GM21619 (cell line): ENCODE measurements around the gene TP53I11.

Source experiments
- ATAC-seq: cut with Tn5 transposase; IDR thresholded peaks from one replicate; pipeline ENCODE4 v1.9.1; 2021; ENCODE audit not compliant: unreplicated experiment

TP53I11 gene

DNA sequence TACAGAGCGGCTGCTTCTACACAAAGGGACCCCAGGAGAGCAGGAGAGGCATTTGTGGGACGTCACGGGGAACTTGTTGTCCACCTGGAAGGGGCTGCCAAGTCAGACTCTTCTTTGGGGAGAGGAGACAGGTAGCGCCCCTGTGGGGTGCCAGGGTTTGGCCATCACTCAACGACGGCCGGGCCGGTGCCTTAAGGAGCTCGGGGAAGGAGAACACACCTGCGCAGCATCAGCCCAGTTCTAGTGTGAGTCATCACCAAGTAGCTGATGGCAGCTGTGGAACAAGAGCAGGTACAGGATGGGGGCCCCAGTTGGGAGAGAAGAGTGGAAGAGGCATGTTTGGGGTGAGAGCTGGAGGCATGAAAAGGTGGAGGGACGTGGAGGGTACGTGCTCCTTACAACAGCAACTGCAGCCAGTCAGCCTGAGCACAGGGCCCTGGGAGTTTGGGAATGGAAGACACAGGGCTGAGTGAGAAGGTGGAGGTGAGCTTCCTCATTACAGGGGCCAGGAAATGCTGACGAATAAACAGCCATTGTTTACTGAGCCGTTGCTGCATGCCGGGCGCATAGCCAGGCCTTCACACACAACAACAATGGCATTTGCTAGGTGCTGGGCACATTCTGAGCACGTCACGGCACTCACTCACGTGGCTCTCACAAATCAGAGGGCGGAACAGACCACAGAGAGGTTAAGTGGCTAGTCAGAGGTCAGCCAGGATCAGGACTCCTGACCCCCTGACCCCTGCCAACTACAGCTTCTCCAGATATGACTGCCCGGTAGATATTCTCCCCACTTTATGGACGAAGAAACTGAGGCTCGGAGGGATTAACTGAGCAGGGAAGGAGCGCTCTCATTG is 29.1 kb upstream of the TP53I11 start:
- ATAC-seq = no peak

DNA sequence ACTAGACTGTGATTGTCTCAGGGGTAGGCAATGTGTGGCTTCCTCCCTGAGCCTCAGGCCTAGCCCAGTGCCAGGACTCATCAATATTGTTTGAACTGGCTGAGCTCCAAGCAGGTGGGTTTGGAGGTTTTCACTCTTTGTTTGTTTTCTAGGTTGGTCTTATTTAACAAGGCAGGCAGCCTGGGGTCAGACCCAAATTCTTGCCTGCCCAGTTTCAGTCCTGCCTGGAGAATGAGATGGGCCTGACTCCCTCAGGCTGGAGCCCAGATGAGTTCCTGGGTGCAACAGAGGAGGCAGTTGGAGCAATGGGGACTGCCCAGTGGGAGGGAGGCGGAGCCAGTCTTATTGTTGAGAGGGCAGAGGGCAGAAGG is 28.3 kb upstream of the TP53I11 start:
- ATAC-seq = no peak

DNA sequence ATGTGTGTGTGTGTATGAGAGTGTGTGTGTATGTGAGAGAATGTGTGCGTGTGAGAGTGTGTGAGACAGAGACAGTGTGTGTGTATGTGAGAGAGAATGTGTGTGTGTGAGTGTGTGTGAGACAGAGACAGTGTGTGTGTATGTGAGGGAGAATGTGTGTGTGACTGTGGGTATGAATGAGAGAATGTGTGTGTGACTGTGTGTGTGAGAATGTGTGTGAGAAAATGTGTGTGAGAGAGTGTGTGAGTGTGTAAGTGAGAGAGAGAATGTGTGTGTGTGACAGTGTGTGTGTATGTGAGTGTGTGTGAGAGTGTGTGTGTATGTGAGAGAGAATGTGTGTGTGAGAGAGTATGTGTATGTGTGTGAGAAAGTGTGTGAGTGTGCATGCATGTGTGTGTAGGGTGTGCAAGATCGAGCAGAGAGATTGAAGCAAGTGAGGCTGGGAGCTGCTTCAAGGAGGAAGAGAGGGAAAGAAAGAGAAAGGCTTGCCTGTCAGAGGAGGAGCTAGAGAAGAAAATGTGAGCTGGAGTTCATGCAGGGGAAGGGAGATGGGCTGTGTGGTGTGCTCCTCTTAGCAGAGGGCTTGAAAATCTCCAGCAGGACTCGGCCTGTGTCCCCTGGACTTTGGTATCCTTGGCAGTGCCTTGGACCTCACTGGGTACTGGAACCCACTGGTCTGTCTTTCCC is 27.7 kb upstream of the TP53I11 start:
- ATAC-seq = no peak

DNA sequence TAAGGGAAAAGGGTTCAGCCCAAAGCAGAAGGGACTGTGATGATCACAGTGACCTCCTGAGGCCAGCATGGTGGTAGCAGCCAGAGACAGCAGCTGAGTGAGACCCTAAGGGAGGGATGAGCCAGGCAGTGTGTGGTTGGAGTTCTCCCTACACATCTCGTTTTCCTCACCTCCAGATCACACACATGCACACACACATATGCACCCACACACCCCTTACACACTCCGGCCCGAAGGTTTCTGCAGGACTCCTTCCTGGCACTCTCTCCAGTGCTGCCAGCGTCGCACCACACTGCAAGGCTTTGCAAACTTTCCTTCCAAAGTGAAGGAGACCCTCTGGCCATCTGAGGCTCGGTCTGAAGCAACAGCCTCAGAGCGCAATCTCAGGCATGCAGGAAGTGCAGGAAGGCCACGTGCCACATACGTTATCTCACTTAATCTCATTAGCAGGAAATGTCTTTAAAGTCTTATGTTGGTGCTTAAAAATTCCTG is 26.9 kb upstream of the TP53I11 start:
- ATAC-seq = no peak

GRCh38 chr11:44976576-44976975 is 25.9 kb upstream of the TP53I11 start:
- no peak for ATAC-seq

- no peak for ATAC-seq
Observed at GRCh38 chr11:44974402-44975000, 23.8 kb upstream of the TP53I11 start.

GRCh38 chr11:44973632-44974401 is 23.1 kb upstream of the TP53I11 start:
- no peak for ATAC-seq

- no peak for ATAC-seq
Observed at GRCh38 chr11:44972746-44973435, 22.2 kb upstream of the TP53I11 start.

GRCh38 chr11:44971185-44971584 is 20.5 kb upstream of the TP53I11 start:
- no peak for ATAC-seq

DNA sequence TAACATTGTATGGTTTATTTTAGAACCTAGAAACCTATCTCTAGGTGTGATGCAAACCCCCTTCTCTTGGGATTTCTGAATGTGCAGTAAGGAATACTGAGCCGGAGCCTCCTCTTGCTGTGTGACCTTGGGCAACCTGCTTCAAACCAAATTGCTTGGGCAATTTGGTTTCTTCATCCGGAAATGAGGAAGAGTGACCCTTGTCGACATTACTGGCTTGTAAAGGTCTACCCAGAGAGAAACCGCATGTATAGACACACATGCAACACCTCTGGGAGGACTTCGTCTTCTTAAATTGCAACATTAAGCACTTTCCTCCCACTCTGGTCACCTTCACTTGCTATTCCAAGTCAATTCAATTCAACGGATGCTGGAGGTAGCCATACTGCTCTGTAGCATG is 19.6 kb upstream of the TP53I11 start:
- no peak for ATAC-seq

DNA sequence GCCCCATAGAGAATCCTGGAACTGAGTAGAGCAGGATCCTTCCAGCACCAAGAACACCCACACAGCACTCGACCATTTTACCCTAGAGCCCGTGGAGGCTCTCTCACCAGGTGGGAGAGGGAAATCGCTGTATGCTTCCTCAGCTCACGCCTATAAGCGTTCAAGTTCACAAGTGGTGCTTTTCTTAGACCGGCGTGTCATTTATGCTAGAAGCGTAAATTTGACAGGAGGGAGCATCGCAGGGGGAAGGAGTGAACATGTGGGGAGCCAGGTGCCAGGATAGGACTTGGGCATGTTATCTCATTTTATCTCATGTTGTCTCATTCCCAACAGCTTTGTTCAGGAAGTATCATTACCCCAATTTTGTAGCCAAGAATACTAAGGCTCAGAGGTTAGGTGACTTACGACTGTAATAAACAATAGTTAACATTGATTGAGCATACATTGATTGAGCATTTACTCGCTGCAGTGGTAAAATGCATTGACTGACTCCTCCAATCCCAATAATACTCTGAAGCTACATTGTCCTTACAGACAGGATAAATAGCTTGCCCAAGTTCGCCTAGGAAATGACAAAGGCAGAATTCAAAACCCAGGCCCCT is 19.1 kb upstream of the TP53I11 start:
- ATAC-seq = no peak

GRCh38 chr11:44968510-44968909 is 17.8 kb upstream of the TP53I11 start:
- ATAC-seq = no peak

GRCh38 chr11:44967930-44968496 is 17.3 kb upstream of the TP53I11 start:
- ATAC-seq = no peak

GRCh38 chr11:44966694-44967093 is 16.0 kb upstream of the TP53I11 start:
- ATAC-seq = no peak

DNA sequence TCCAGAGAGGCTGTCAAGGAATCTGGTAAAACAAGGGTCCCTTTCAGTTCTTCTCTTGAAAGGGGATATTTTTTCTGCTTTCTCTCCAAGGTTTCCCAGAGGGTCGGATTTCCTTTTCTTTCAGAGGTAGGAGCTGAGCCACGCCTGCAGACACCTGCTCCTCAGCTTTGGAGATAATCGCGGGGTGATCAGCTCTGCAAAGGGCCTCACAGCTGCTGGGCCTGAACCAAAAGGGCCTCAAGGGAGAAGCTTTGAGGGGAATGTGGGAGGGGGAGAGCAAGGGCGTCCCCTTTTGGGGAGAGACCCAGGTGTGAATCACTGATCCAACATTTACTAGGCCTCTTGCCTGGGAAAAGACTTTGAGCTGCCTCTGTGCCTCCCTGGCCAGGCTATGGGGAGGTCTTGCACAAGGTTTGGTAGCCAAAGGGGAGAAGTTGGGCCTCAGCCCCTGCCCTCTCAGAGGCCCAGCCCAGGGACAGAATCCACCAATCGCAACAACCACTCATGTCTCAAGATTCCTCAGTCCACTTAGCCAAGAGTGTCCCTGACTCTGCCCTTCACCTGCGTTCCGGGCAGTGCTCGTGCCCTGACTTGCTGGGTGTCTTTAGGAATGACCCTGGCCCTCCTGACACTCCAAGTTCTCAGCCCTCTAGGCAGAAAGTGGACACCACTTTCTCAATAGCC is 14.0 kb upstream of the TP53I11 start:
- ATAC-seq = no peak

- no peak for ATAC-seq
Observed at GRCh38 chr11:44963948-44964347, 13.3 kb upstream of the TP53I11 start.

GRCh38 chr11:44963136-44963535 is 12.5 kb upstream of the TP53I11 start:
- no peak for ATAC-seq

GRCh38 chr11:44962464-44962863 is 11.8 kb upstream of the TP53I11 start:
- no peak for ATAC-seq

GRCh38 chr11:44960200-44960845 is 9.6 kb upstream of the TP53I11 start:
- no peak for ATAC-seq
